ENCODE results near the gene BDKRB2. TPM values are rescaled to one million over a fixed set of nuclear protein-coding genes. Genes with fewer than 3 reads are reported as not detected.

Gene BDKRB2
- total and polyA plus RNA-seq, 9 donors = 0.40 to 3.3 (median 1.9) TPM

DNA sequence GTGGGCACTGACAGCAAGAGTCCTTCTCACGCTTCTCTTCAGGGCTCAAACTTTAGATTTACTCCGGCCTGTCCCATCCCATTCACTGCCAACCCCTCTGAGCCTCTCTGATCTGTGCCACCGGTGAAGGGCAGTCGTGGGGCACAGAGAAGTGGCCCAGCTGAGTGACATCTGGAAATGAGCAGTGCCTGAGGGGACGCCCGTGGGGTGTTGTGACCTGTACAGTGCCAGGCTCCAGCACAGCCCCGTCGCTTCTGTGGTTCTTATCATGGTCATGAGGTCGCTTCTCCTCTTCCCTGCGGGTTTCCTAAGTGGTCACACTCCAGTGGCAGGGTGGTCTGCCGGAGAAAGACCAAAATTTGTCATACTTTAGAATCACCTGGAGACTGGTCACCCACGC lies 4.1 kb downstream of the BDKRB2 start:
- intact Hi-C loops (cut with DNase I) = no loop called here
- DNase-seq = no peak
- TF ChIP-seq, protein P1, sequence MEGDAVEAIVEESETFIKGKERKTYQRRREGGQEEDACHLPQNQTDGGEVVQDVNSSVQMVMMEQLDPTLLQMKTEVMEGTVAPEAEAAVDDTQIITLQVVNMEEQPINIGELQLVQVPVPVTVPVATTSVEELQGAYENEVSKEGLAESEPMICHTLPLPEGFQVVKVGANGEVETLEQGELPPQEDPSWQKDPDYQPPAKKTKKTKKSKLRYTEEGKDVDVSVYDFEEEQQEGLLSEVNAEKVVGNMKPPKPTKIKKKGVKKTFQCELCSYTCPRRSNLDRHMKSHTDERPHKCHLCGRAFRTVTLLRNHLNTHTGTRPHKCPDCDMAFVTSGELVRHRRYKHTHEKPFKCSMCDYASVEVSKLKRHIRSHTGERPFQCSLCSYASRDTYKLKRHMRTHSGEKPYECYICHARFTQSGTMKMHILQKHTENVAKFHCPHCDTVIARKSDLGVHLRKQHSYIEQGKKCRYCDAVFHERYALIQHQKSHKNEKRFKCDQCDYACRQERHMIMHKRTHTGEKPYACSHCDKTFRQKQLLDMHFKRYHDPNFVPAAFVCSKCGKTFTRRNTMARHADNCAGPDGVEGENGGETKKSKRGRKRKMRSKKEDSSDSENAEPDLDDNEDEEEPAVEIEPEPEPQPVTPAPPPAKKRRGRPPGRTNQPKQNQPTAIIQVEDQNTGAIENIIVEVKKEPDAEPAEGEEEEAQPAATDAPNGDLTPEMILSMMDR (IDR thresholded peaks at IDR 0.05) = no peak
- TF ChIP-seq POLR2A (IDR thresholded peaks at IDR 0.05) (no peak), EP300 (IDR thresholded peaks at IDR 0.05) (no peak)
- Histone ChIP-seq H3K4me3 (no peak overlapping the region), H3K4me1 (ENCODE audit: insufficient read depth) (peaks cover 8% of the 10 kb centered on the region), H3K36me3 (no peaks in the 10 kb centered on the region), H3K27ac (no peak overlapping the region), H3K9me3 (no peaks in the 10 kb centered on the region), H3K27me3 (no peaks in the 10 kb centered on the region)
- WGBS, 3 donors = 82 to 88% (median 87%) methylated on average over 12 of the region's 12 CpGs

DNA sequence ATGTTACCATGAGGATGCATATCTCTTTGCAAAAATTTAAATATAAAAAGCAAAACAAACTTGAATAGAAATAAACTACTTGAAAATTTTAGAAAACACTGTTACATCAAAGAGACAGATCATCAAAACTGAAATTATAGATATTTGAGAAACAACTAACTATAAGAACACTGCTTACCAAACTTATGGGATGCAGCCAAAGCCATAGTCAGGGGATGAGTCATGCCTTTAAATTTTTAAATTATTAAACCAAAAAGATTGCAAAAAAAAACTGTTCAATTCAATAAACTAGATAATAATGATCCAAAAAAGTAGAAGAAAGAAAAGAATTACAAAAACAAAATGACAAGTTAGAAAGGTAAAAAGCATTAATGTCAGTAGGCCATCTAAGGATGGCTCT lies 7.5 kb downstream of the BDKRB2 start:
- intact Hi-C loops (cut with DNase I) = no loop called here
- H3K4me3 ChIP-seq = no peak overlapping the region
- DNase-seq = no peak
- no peaks in the 10 kb centered on the region for H3K4me1 ChIP-seq (ENCODE audit: insufficient read depth)
- no peaks in the 10 kb centered on the region for H3K36me3 ChIP-seq
- no peak overlapping the region for H3K27ac ChIP-seq
- H3K27me3 ChIP-seq = no peaks in the 10 kb centered on the region
- H3K9me3 ChIP-seq = no peaks in the 10 kb centered on the region
- no peak for TF ChIP-seq POLR2A (IDR thresholded peaks at IDR 0.05)
- TF ChIP-seq EP300 (IDR thresholded peaks at IDR 0.05) = no peak
- TF ChIP-seq, protein P1 (IDR thresholded peaks at IDR 0.05) = no peak

DNA sequence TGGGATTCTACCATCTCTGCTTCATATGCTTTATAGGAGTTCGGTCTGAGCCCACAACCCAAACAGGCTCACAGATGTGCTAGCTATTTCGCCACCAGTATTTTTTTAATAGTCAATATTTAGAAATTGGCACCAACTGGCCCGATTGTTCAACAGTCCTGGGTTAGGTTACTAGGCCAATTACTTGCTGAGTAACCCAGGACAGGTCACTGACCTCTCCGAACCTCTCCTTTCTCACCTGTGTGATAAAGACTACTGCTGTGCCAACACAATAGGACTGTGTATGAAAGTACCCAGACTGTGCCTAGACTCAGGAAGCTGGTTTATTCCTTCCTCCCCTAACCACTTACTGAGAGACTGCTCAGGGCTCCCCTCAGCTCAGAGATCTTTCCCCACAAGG lies 8.3 kb downstream of the BDKRB2 start:
- WGBS, 3 donors = 94 to 97% (median 97%) methylated on average over 4 of the region's 4 CpGs
- no peaks in the 10 kb centered on the region for H3K4me1 ChIP-seq (ENCODE audit: insufficient read depth)

DNA sequence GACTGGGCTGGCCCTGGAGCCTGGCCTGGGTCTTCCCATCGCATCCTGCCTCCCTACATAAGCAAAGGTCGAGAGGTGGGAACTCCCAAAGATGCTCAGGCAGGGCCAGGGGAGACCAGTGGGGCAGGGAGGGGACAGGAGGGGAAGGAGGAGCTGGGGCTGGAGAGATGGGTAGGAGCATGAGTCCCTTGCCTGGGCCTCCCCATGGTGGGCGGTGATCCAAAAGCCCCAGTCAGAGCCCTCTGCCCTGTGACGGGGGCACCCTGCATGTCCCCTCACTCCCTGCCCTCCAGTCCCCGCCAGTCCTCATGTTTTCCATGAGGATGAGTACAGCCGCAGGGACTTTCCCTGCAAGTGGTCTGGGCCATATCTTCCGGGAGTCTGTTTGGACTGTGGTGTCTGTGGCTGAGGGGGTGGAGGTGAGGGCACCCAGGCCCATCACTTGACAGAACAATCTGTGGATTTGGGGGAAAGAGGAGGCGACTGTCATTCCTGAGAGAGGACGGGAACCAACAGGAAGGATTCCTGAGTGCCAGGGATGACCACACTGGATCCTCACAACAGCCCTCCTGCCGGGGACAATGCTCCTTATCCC lies 9.3 kb downstream of the BDKRB2 start:
- 81 to 83% (median 83%) methylated on average over 10 of the region's 10 CpGs for WGBS, 3 donors

More for the DNA sequence above, 8.3 kb downstream of the BDKRB2 start:
- no peaks in the 10 kb centered on the region for H3K9me3 ChIP-seq
- H3K4me3 ChIP-seq = no peak overlapping the region
- no peaks in the 10 kb centered on the region for H3K36me3 ChIP-seq
- TF ChIP-seq, protein P1 (IDR thresholded peaks at IDR 0.05) = no peak
- TF ChIP-seq POLR2A (IDR thresholded peaks at IDR 0.05) (no peak), EP300 (IDR thresholded peaks at IDR 0.05) (no peak)
- H3K27ac ChIP-seq = no peak overlapping the region
- intact Hi-C loops (cut with DNase I) = no loop called here
- DNase-seq = no peak
- H3K27me3 ChIP-seq = no peaks in the 10 kb centered on the region

More for the DNA sequence above, 9.3 kb downstream of the BDKRB2 start:
- no peaks in the 10 kb centered on the region for H3K27me3 ChIP-seq
- H3K9me3 ChIP-seq = no peaks in the 10 kb centered on the region
- no peaks in the 10 kb centered on the region for H3K4me1 ChIP-seq (ENCODE audit: insufficient read depth)
- no peak overlapping the region for H3K4me3 ChIP-seq
- TF ChIP-seq EP300 (IDR thresholded peaks at IDR 0.05) (no peak), POLR2A (IDR thresholded peaks at IDR 0.05) (no peak)
- TF ChIP-seq, protein P1 (IDR thresholded peaks at IDR 0.05) = no peak
- no peak overlapping the region for H3K27ac ChIP-seq
- no peak for DNase-seq
- intact Hi-C loops (cut with DNase I) = no loop called here
- no peaks in the 10 kb centered on the region for H3K36me3 ChIP-seq

Measured in ovary (tissue), 9 donors.